ENCODE results near the gene CPNE7. TPM values are rescaled to one million over a fixed set of nuclear protein-coding genes. Genes with fewer than 3 reads are reported as not detected.

CPNE7 gene
- total and polyA plus RNA-seq, 9 of the 15 experiments (the other 6 are each of a cell fraction or from before 2014, with no cell fraction given), result 0.30 to 73.4 (median 32.7) TPM

GRCh38 chr16:89564476-89565255 is 10.9 kb upstream of the CPNE7 start (continued):
- TF ChIP-seq E4F1 (CRISPR knock-in tag; IDR thresholded peaks at IDR 0.05; ENCODE audit: borderline replicate concordance) (no peak), RAD51 (IDR thresholded peaks at IDR 0.05; ENCODE audit: borderline replicate concordance, low read depth) (no peak), ZFPM2 (CRISPR knock-in tag; IDR thresholded peaks at IDR 0.05) (0 out of 2 replicates have a peak, but pooled peaks have one; percentile 65), ILF3 (IDR thresholded peaks at IDR 0.05; ENCODE audit: borderline replicate concordance) (peak; percentile 10; the same call in 1 of the 2 replicates), NR3C1 (CRISPR knock-in tag; IDR thresholded peaks at IDR 0.05) (no peak), ATF4 (CRISPR knock-in tag; IDR thresholded peaks at IDR 0.05) (no peak), KDM5B (IDR thresholded peaks at IDR 0.05; ENCODE audit: insufficient replicate concordance, low read depth, low read length) (peak; percentile 72), RAD21 (CRISPR knock-in tag; conservative IDR thresholded peaks at IDR 0.05 in 1 of 2, IDR thresholded peaks at IDR 0.05 in 1 of 2) (no peak), SMARCA5 (IDR thresholded peaks at IDR 0.05) (no peak), KDM4B (IDR thresholded peaks at IDR 0.05; ENCODE audit: borderline replicate concordance in 2 of 2, low read depth in 1 of 2) (no peak), HBP1 (CRISPR knock-in tag; IDR thresholded peaks at IDR 0.05) (peak; percentile 38; the same call in 1 of the 2 replicates), ZC3H8 (IDR thresholded peaks at IDR 0.05) (no peak), MED1 (CRISPR knock-in tag; IDR thresholded peaks at IDR 0.05; ENCODE audit: borderline replicate concordance) (0 out of 2 replicates have a peak, but pooled peaks have one; percentile 53), CHD2 (IDR thresholded peaks at IDR 0.05; ENCODE audit: low read depth, low read length) (0 out of 2 replicates have a peak, but pooled peaks have one; percentile 32), NCOA6 (IDR thresholded peaks at IDR 0.05) (no peak), RUNX1 (IDR thresholded peaks at IDR 0.05; ENCODE audit: low read depth) (peak; percentile 61; the same call in 1 of the 2 replicates), LCOR (CRISPR knock-in tag; IDR thresholded peaks at IDR 0.05) (peak; percentile 16; the same call in 1 of the 2 replicates), CREB3L1 (IDR thresholded peaks at IDR 0.05; ENCODE audit: borderline replicate concordance, low read depth) (no peak), KAT7 (CRISPR knock-in tag; IDR thresholded peaks at IDR 0.05; ENCODE audit: borderline replicate concordance) (peak; percentile 35; the same call in 1 of the 2 replicates), RBFOX2 (IDR thresholded peaks at IDR 0.05; ENCODE audit: low read depth, low read length) (peak; percentile 43; the same call in 1 of the 2 replicates)

All from K562 (cell line).